ENCODE data around the gene SPARC. TPM values are rescaled to one million over a fixed set of nuclear protein-coding genes. Genes with fewer than 3 reads are reported as not detected.
A peak's percentile ranks its signal among the peaks of the same experiment; 100 is the strongest.

Gene SPARC
- polyA plus RNA-seq, 1 donor, result 935 TPM

GRCh38 chr5:151721812-151722391 lies 35.2 kb upstream of the SPARC start:
- DNase-seq, result peak in 1 of 2 donors; percentile 64
- Histone ChIP-seq H3K27me3 (ENCODE audit: control insufficient read depth, insufficient read depth, low read length) (no peaks in the 10 kb centered on the region), H3K4me1 (ENCODE audit: control insufficient read depth, insufficient read depth, low read length) (peaks cover 6% of the 10 kb centered on the region), H3K4me3 (ENCODE audit: low read length) (no peak overlapping the region), H3K27ac (ENCODE audit: low read length) (no peak overlapping the region), H3K9me3 (ENCODE audit: control insufficient read depth, low read depth, low read length) (no peaks in the 10 kb centered on the region), H3K36me3 (ENCODE audit: control insufficient read depth, insufficient read depth, low read length) (no peaks in the 10 kb centered on the region)

DNA sequence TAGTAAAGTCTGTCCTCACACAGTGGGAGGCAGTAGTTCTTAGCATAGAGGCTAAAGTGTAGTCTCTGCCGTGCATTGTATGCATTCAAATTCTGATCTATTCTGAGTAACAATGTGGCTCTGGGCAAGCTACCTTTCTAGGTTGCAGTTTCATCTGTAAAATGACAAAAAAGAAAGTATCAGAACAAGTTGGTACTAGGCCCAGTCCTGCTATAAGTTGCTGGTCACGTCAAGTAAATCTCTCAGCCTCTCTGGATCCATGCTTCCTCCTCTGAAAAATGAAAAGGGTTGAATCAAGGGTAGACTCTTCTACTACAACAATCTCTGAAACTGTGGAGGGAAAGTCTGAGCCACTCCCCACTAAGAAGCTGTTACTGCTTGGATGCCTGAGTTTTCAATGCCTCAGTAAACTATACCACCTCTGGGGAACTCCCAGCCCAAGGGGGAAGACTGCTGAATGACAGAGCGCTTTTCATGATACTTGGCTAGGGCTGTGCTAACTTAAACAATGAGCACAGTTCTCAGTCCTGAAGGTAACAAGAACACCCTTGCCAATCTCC lies 34.5 kb upstream of the SPARC start:
- no CpG with 5 or more reads among the region's 3 CpGs for WGBS (ENCODE audit: insufficient coverage, low lambda C conversion rate)
- no peak overlapping the region for H3K27ac ChIP-seq (ENCODE audit: low read length)
- H3K4me1 ChIP-seq (ENCODE audit: control insufficient read depth, insufficient read depth, low read length), result peaks cover 4% of the 10 kb centered on the region

GRCh38 chr5:151720215-151720614 lies 33.5 kb upstream of the SPARC start:
- no peaks in the 10 kb centered on the region for H3K27me3 ChIP-seq (ENCODE audit: control insufficient read depth, insufficient read depth, low read length)
- H3K4me3 ChIP-seq (ENCODE audit: low read length), result no peak overlapping the region
- H3K27ac ChIP-seq (ENCODE audit: low read length), result no peak overlapping the region
- WGBS (ENCODE audit: insufficient coverage, low lambda C conversion rate), result no CpG with 5 or more reads among the region's 2 CpGs
- H3K36me3 ChIP-seq (ENCODE audit: control insufficient read depth, insufficient read depth, low read length), result no peaks in the 10 kb centered on the region
- no peak for DNase-seq
- H3K9me3 ChIP-seq (ENCODE audit: control insufficient read depth, low read depth, low read length), result no peaks in the 10 kb centered on the region
- H3K4me1 ChIP-seq (ENCODE audit: control insufficient read depth, insufficient read depth, low read length), result no peaks in the 10 kb centered on the region

More for the DNA sequence above, 34.5 kb upstream of the SPARC start:
- Histone ChIP-seq H3K9me3 (ENCODE audit: control insufficient read depth, low read depth, low read length) (no peaks in the 10 kb centered on the region), H3K4me3 (ENCODE audit: low read length) (no peak overlapping the region), H3K27me3 (ENCODE audit: control insufficient read depth, insufficient read depth, low read length) (no peaks in the 10 kb centered on the region), H3K36me3 (ENCODE audit: control insufficient read depth, insufficient read depth, low read length) (no peaks in the 10 kb centered on the region)
- DNase-seq, result no peak

- H3K4me3 ChIP-seq (ENCODE audit: low read length), result no peak overlapping the region
- H3K27me3 ChIP-seq (ENCODE audit: control insufficient read depth, insufficient read depth, low read length), result no peaks in the 10 kb centered on the region
- H3K27ac ChIP-seq (ENCODE audit: low read length), result no peak overlapping the region
- DNase-seq, result no peak
- H3K9me3 ChIP-seq (ENCODE audit: control insufficient read depth, low read depth, low read length), result no peaks in the 10 kb centered on the region
- WGBS (ENCODE audit: insufficient coverage, low lambda C conversion rate), result no CpG with 5 or more reads among the region's 6 CpGs
- no peaks in the 10 kb centered on the region for H3K4me1 ChIP-seq (ENCODE audit: control insufficient read depth, insufficient read depth, low read length)
- no peaks in the 10 kb centered on the region for H3K36me3 ChIP-seq (ENCODE audit: control insufficient read depth, insufficient read depth, low read length)
Observed at GRCh38 chr5:151719228-151720000, 32.7 kb upstream of the SPARC start.

- H3K9me3 ChIP-seq (ENCODE audit: control insufficient read depth, low read depth, low read length), result no peaks in the 10 kb centered on the region
- WGBS (ENCODE audit: insufficient coverage, low lambda C conversion rate), result 20% methylated on average over 1 of the region's 3 CpGs
- H3K27me3 ChIP-seq (ENCODE audit: control insufficient read depth, insufficient read depth, low read length), result no peaks in the 10 kb centered on the region
- no peaks in the 10 kb centered on the region for H3K4me1 ChIP-seq (ENCODE audit: control insufficient read depth, insufficient read depth, low read length)
- no peak for DNase-seq
- H3K4me3 ChIP-seq (ENCODE audit: low read length), result no peak overlapping the region
- peak overlapping the region; percentile 18 for H3K27ac ChIP-seq (ENCODE audit: low read length)
- no peaks in the 10 kb centered on the region for H3K36me3 ChIP-seq (ENCODE audit: control insufficient read depth, insufficient read depth, low read length)
Observed at GRCh38 chr5:151718646-151719045, 31.9 kb upstream of the SPARC start.

DNA sequence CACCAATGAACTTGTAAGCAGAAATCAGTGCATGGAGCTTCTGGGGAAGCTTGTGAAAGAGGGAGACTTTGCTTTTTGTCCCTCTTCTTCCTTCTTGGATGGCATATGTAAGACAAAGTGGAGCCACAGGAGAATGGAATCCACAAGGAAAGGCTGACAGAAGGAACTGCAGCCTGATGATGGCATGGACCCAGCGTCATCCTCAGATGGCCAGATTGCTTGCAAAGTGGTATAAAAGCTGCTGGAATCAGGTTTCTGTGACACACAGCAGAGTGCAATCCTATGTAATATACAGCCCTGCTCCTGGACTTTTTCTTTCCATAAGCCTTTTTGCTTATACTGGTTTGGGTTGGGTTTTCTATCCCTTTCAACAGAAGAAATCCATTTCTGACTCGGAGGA lies 31.4 kb upstream of the SPARC start:
- Histone ChIP-seq H3K4me1 (ENCODE audit: control insufficient read depth, insufficient read depth, low read length) (no peaks in the 10 kb centered on the region), H3K9me3 (ENCODE audit: control insufficient read depth, low read depth, low read length) (no peaks in the 10 kb centered on the region), H3K36me3 (ENCODE audit: control insufficient read depth, insufficient read depth, low read length) (no peaks in the 10 kb centered on the region), H3K4me3 (ENCODE audit: low read length) (no peak overlapping the region), H3K27ac (ENCODE audit: low read length) (peak overlapping the region; percentile 18), H3K27me3 (ENCODE audit: control insufficient read depth, insufficient read depth, low read length) (no peaks in the 10 kb centered on the region)
- WGBS (ENCODE audit: insufficient coverage, low lambda C conversion rate), result no CpG with 5 or more reads among the region's 2 CpGs
- DNase-seq, result no peak

GRCh38 chr5:151717416-151717815 lies 30.7 kb upstream of the SPARC start:
- no peaks in the 10 kb centered on the region for H3K27me3 ChIP-seq (ENCODE audit: control insufficient read depth, insufficient read depth, low read length)
- H3K9me3 ChIP-seq (ENCODE audit: control insufficient read depth, low read depth, low read length), result no peaks in the 10 kb centered on the region
- no peak overlapping the region for H3K27ac ChIP-seq (ENCODE audit: low read length)
- no CpG with 5 or more reads among the region's 3 CpGs for WGBS (ENCODE audit: insufficient coverage, low lambda C conversion rate)
- H3K36me3 ChIP-seq (ENCODE audit: control insufficient read depth, insufficient read depth, low read length), result no peaks in the 10 kb centered on the region
- H3K4me1 ChIP-seq (ENCODE audit: control insufficient read depth, insufficient read depth, low read length), result no peaks in the 10 kb centered on the region
- DNase-seq, result no peak
- no peak overlapping the region for H3K4me3 ChIP-seq (ENCODE audit: low read length)

DNA sequence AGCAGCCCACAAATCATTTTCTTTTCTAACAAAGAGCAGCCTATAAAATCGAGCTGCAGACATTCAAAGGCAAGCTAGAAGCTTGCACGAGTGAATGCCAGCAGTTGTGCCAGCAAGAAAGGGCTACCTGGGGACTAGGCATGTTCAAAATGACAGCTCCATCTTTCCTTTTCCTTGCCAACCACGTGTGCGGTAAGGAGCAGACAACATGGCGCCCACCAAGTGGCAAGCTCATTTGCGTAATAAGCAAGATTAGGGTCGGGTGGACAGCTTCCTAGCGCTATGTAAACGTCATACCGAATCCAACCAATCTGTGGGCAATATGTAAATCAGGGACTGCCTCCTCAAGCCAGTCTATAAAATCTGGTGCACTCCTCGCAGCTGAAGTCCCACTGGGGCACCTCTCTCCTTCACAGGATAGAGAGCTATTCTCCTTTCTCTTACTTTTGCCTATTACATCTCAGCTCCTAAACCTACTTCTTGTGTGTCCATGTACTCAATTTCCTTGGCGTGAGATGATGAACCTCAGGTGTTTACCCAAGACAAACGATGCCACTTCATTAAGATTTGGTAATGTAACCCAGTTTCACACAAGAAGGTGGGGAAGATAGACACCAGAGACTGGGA lies 22.5 kb upstream of the SPARC start:
- H3K36me3 ChIP-seq (ENCODE audit: control insufficient read depth, insufficient read depth, low read length), result no peaks in the 10 kb centered on the region
- H3K4me1 ChIP-seq (ENCODE audit: control insufficient read depth, insufficient read depth, low read length), result peaks cover 6% of the 10 kb centered on the region
- 70% methylated on average over 2 of the region's 13 CpGs for WGBS (ENCODE audit: insufficient coverage, low lambda C conversion rate)
- no peaks in the 10 kb centered on the region for H3K27me3 ChIP-seq (ENCODE audit: control insufficient read depth, insufficient read depth, low read length)
- no peaks in the 10 kb centered on the region for H3K9me3 ChIP-seq (ENCODE audit: control insufficient read depth, low read depth, low read length)
- DNase-seq, result no peak
- no peak overlapping the region for H3K27ac ChIP-seq (ENCODE audit: low read length)
- no peak overlapping the region for H3K4me3 ChIP-seq (ENCODE audit: low read length)

DNA sequence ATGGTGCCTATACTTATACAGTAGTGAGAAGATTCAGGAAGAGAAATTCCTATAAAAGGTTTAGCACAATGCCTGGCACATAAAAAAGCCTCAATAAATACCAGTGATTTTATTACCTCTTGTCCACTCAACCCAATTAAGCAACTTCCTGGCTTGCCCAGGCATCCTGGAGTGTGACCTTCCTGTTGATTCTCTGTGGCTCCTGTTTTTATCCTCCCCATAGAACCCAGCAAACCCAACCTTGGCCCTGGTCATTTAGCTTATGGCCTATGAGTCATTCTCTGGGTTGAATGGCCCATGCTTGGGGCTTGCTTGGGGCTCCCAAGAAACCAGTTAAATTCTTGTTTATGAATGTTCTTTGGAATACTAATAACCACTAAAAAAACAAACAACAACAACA lies 21.4 kb upstream of the SPARC start:
- Histone ChIP-seq H3K36me3 (ENCODE audit: control insufficient read depth, insufficient read depth, low read length) (no peaks in the 10 kb centered on the region), H3K9me3 (ENCODE audit: control insufficient read depth, low read depth, low read length) (no peaks in the 10 kb centered on the region), H3K27me3 (ENCODE audit: control insufficient read depth, insufficient read depth, low read length) (no peaks in the 10 kb centered on the region), H3K4me1 (ENCODE audit: control insufficient read depth, insufficient read depth, low read length) (peaks cover 12% of the 10 kb centered on the region), H3K27ac (ENCODE audit: low read length) (peak overlapping the region; percentile 10), H3K4me3 (ENCODE audit: low read length) (no peak overlapping the region)
- peak in 1 of 2 donors; percentile 46 for DNase-seq

- H3K4me3 ChIP-seq (ENCODE audit: low read length), result no peak overlapping the region
- no peaks in the 10 kb centered on the region for H3K27me3 ChIP-seq (ENCODE audit: control insufficient read depth, insufficient read depth, low read length)
- H3K9me3 ChIP-seq (ENCODE audit: control insufficient read depth, low read depth, low read length), result no peaks in the 10 kb centered on the region
- WGBS (ENCODE audit: insufficient coverage, low lambda C conversion rate), result no CpG with 5 or more reads among the region's 2 CpGs
- H3K27ac ChIP-seq (ENCODE audit: low read length), result no peak overlapping the region
- no peaks in the 10 kb centered on the region for H3K36me3 ChIP-seq (ENCODE audit: control insufficient read depth, insufficient read depth, low read length)
- H3K4me1 ChIP-seq (ENCODE audit: control insufficient read depth, insufficient read depth, low read length), result peaks cover 16% of the 10 kb centered on the region
- no peak for DNase-seq
Observed at GRCh38 chr5:151707567-151707966, 20.9 kb upstream of the SPARC start.

Measured in large intestine (tissue), 3 donors.